Adrenal gland (tissue), 5 donors: ENCODE data around the gene FAM83D.

Source experiments
- POLR2A ChIP-seq, 2 donors: fragments of 450-650 bp; IDR thresholded peaks; one replicate each; pipeline ENCODE4 v1.6.1; 2017; ENCODE audit warnings: antibody characterized with exemption in 2 of 2, mild to moderate bottlenecking in 2 of 2, moderate library complexity in 1 of 2
- TF ChIP-seq, protein P1 (sequence below), 6 experiments: fragments of 450-650 bp in 4 of 6; fragments of 200-600 bp in 2 of 6; sonication (generic) in 1 of 6; IDR thresholded peaks; 1 replicate in 5 of 6; 2 replicates in 1 of 6; pipeline versions ENCODE4 v1.5.1 to v1.8.0; 2016 to 2021; ENCODE audit warnings: antibody characterized with exemption in 6 of 6, mild to moderate bottlenecking in 2 of 6, moderate library complexity in 1 of 6
- donor health status: DM: no; HTN: no; CAD: no.

DNA sequence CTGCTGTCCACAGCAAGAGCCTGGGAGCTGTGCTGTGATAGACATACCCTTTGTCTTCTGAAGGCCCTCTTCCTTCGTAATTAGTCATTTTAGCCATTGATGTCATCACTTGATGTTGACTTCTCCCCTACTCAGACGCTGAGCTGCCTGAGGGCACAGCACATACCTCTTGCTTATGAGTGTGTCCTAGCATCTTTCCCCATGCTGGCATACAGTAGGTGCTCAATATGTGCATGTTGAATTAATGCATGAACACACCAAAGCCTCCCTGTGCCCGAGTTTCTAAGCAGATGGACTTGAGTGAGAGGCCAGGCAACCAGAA is 35.8 kb upstream of the FAM83D start:
- TF ChIP-seq, protein P1, sequence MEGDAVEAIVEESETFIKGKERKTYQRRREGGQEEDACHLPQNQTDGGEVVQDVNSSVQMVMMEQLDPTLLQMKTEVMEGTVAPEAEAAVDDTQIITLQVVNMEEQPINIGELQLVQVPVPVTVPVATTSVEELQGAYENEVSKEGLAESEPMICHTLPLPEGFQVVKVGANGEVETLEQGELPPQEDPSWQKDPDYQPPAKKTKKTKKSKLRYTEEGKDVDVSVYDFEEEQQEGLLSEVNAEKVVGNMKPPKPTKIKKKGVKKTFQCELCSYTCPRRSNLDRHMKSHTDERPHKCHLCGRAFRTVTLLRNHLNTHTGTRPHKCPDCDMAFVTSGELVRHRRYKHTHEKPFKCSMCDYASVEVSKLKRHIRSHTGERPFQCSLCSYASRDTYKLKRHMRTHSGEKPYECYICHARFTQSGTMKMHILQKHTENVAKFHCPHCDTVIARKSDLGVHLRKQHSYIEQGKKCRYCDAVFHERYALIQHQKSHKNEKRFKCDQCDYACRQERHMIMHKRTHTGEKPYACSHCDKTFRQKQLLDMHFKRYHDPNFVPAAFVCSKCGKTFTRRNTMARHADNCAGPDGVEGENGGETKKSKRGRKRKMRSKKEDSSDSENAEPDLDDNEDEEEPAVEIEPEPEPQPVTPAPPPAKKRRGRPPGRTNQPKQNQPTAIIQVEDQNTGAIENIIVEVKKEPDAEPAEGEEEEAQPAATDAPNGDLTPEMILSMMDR (IDR thresholded peaks at IDR 0.05): no peak
- TF ChIP-seq POLR2A (IDR thresholded peaks at IDR 0.05): no peak
